SK-N-SH treated with all-trans-retinoic acid at 6 μM for 48 hours (cell line): Measurements from ENCODE around the gene C4orf33.

Source experiments
- CSDC2 ChIP-seq: fragments of 250-450 bp; sonication (Bioruptor Pico); IDR thresholded peaks from 2 replicates; pipeline ENCODE4 v1.5.0; 2020; ENCODE audit warnings: mild to moderate bottlenecking, moderate library complexity
- ESRRG ChIP-seq: fragments of 250-450 bp; sonication (Bioruptor Pico); IDR thresholded peaks from 2 replicates; pipeline ENCODE4 v1.6.1; 2021; ENCODE audit warnings: mild to moderate bottlenecking
- RARB ChIP-seq: fragments of 250-450 bp; sonication (Bioruptor Pico); IDR thresholded peaks from 2 replicates; pipeline ENCODE4 v1.8.0; 2021; ENCODE audit warnings: mild to moderate bottlenecking, moderate library complexity
- TCF4 ChIP-seq: fragments of 250-450 bp; sonication (Bioruptor Pico); IDR thresholded peaks from 2 replicates; pipeline ENCODE4 v1.8.0; 2021; ENCODE audit warnings: mild to moderate bottlenecking, moderate library complexity, borderline replicate concordance
- TOX ChIP-seq: fragments of 250-450 bp; sonication (Bioruptor Pico); IDR thresholded peaks from 2 replicates; pipeline ENCODE4 v1.8.0; 2021; ENCODE audit warnings: mild to moderate bottlenecking, moderate library complexity, borderline replicate concordance
- TF ChIP-seq, protein P1 (sequence below): fragments of 250-450 bp; sonication (Bioruptor Pico); IDR thresholded peaks from 2 replicates; pipeline ENCODE4 v1.5.1; 2020; ENCODE audit warnings: low read depth, mild to moderate bottlenecking, moderate library complexity
- TF ChIP-seq, protein P2 (sequence below): fragments of 250-450 bp; sonication (Bioruptor Pico); IDR thresholded peaks from 2 replicates; pipeline ENCODE4 v1.5.1; 2021; ENCODE audit warnings: mild to moderate bottlenecking, moderate library complexity

DNA sequence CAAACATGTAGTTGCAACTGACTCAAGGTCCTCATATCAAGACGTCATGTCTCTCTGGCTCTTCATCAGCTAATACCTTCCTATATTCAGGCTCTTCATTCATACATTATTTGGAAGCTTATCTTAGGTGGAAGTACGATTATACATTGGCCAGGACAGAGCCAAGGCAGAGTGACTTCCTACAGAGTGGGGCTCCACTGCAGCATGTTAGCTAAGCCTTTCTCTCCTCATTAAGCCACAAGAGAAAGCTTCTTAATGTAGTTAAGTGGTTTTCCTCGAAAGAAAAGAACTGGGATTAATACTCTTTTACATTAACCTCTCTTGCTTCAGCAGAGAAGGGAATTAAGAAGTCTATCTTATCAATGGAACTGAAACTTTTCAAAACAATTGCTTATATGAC, 15.0 kb downstream of the C4orf33 start:
- TF ChIP-seq, protein P1, sequence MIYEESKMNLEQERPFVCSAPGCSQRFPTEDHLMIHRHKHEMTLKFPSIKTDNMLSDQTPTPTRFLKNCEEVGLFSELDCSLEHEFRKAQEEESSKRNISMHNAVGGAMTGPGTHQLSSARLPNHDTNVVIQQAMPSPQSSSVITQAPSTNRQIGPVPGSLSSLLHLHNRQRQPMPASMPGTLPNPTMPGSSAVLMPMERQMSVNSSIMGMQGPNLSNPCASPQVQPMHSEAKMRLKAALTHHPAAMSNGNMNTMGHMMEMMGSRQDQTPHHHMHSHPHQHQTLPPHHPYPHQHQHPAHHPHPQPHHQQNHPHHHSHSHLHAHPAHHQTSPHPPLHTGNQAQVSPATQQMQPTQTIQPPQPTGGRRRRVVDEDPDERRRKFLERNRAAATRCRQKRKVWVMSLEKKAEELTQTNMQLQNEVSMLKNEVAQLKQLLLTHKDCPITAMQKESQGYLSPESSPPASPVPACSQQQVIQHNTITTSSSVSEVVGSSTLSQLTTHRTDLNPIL (CRISPR knock-in tag): no peak
- TF ChIP-seq ESRRG (CRISPR knock-in tag) (no peak), CSDC2 (no peak), TOX (CRISPR knock-in tag) (no peak), TCF4 (no peak), RARB (CRISPR knock-in tag) (no peak)
- TF ChIP-seq, protein P2, sequence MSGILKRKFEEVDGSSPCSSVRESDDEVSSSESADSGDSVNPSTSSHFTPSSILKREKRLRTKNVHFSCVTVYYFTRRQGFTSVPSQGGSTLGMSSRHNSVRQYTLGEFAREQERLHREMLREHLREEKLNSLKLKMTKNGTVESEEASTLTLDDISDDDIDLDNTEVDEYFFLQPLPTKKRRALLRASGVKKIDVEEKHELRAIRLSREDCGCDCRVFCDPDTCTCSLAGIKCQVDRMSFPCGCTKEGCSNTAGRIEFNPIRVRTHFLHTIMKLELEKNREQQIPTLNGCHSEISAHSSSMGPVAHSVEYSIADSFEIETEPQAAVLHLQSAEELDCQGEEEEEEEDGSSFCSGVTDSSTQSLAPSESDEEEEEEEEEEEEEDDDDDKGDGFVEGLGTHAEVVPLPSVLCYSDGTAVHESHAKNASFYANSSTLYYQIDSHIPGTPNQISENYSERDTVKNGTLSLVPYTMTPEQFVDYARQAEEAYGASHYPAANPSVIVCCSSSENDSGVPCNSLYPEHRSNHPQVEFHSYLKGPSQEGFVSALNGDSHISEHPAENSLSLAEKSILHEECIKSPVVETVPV (CRISPR knock-in tag): no peak
